ENCODE data around the gene OR8G5. TPM values are rescaled to one million over a fixed set of nuclear protein-coding genes. Genes with fewer than 3 reads are reported as not detected.

The OR8G5 gene
- total RNA-seq, 1 donor from 2014 or later: not detected

- TF ChIP-seq, protein P1, sequence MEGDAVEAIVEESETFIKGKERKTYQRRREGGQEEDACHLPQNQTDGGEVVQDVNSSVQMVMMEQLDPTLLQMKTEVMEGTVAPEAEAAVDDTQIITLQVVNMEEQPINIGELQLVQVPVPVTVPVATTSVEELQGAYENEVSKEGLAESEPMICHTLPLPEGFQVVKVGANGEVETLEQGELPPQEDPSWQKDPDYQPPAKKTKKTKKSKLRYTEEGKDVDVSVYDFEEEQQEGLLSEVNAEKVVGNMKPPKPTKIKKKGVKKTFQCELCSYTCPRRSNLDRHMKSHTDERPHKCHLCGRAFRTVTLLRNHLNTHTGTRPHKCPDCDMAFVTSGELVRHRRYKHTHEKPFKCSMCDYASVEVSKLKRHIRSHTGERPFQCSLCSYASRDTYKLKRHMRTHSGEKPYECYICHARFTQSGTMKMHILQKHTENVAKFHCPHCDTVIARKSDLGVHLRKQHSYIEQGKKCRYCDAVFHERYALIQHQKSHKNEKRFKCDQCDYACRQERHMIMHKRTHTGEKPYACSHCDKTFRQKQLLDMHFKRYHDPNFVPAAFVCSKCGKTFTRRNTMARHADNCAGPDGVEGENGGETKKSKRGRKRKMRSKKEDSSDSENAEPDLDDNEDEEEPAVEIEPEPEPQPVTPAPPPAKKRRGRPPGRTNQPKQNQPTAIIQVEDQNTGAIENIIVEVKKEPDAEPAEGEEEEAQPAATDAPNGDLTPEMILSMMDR (IDR thresholded peaks at IDR 0.05): no peak
- Mint-ChIP-seq H3K27ac (ENCODE audit: unreplicated experiment) (no peak overlapping the region), H3K9me3 (ENCODE audit: unreplicated experiment) (peaks cover 6% of the 10 kb centered on the region), H3K4me1 (ENCODE audit: unreplicated experiment) (no peaks in the 10 kb centered on the region), H3K36me3 (ENCODE audit: unreplicated experiment) (no peaks in the 10 kb centered on the region), H3K4me3 (ENCODE audit: unreplicated experiment) (no peak overlapping the region), H3K27me3 (ENCODE audit: unreplicated experiment) (no peaks in the 10 kb centered on the region)
- DNase-seq (ENCODE audit: extremely low spot score, unreplicated experiment): no peak
Observed at GRCh38 chr11:124285610-124286344, 29.6 kb downstream of the OR8G5 start.

DNA sequence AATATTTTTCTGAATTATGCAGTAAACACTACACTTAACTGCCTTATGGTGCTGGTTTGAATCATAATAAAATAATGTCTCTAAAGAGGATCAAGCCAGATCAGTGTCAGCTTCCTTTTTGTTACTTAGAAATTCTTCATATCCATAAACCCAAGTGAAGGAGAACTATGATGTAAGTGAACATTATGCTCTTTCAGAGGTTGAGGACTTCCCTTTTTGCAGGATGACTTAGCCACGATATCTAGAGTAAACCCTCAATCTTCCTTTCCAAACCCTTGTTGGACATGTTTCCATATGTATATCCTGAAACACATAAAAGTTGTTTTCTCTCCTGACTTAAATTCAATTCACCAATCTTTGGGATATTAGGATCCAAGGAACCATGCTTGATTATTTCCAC is 38.5 kb downstream of the OR8G5 start:
- H3K4me1 Mint-ChIP-seq (ENCODE audit: unreplicated experiment): no peaks in the 10 kb centered on the region
- TF ChIP-seq, protein P1 (IDR thresholded peaks at IDR 0.05): no peak

GRCh38 chr11:124296016-124296415 is 39.8 kb downstream of the OR8G5 start:
- Mint-ChIP-seq H3K36me3 (ENCODE audit: unreplicated experiment) (no peaks in the 10 kb centered on the region), H3K27me3 (ENCODE audit: unreplicated experiment) (no peaks in the 10 kb centered on the region), H3K4me1 (ENCODE audit: unreplicated experiment) (no peaks in the 10 kb centered on the region), H3K4me3 (ENCODE audit: unreplicated experiment) (no peak overlapping the region), H3K9me3 (ENCODE audit: unreplicated experiment) (no peaks in the 10 kb centered on the region), H3K27ac (ENCODE audit: unreplicated experiment) (no peak overlapping the region)
- DNase-seq (ENCODE audit: extremely low spot score, unreplicated experiment): no peak
- TF ChIP-seq, protein P1 (IDR thresholded peaks at IDR 0.05): no peak

More for the DNA sequence above, 38.5 kb downstream of the OR8G5 start:
- Mint-ChIP-seq H3K27me3 (ENCODE audit: unreplicated experiment) (no peaks in the 10 kb centered on the region), H3K4me3 (ENCODE audit: unreplicated experiment) (no peak overlapping the region), H3K27ac (ENCODE audit: unreplicated experiment) (no peak overlapping the region), H3K9me3 (ENCODE audit: unreplicated experiment) (no peaks in the 10 kb centered on the region), H3K36me3 (ENCODE audit: unreplicated experiment) (no peaks in the 10 kb centered on the region)
- DNase-seq (ENCODE audit: extremely low spot score, unreplicated experiment): no peak

GRCh38 chr11:124297921-124298320 is 41.7 kb downstream of the OR8G5 start:
- Mint-ChIP-seq H3K4me3 (ENCODE audit: unreplicated experiment) (no peak overlapping the region), H3K27me3 (ENCODE audit: unreplicated experiment) (no peaks in the 10 kb centered on the region), H3K36me3 (ENCODE audit: unreplicated experiment) (no peaks in the 10 kb centered on the region), H3K9me3 (ENCODE audit: unreplicated experiment) (no peaks in the 10 kb centered on the region), H3K27ac (ENCODE audit: unreplicated experiment) (no peak overlapping the region), H3K4me1 (ENCODE audit: unreplicated experiment) (no peaks in the 10 kb centered on the region)
- TF ChIP-seq, protein P1 (IDR thresholded peaks at IDR 0.05): no peak
- no peak for DNase-seq (ENCODE audit: extremely low spot score, unreplicated experiment)

DNA sequence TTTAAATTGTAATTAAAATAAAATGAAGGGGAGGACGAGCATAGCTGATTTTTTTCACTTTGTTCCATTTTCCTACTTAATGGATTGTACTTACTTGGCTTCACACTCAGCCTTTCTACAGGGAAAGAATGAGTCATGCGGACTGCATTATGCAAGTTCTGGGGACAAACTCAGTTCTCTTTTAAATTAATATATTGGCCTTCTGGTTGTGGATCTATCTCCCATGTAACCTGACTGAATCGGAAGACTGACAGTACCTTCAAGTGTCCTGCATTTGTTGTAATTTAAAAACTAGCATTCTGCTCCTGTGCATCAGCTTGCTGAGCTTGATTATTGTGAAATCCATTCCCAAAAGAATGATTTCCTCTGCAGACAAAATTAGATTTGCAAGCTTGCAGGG is 45.4 kb downstream of the OR8G5 start:
- H3K4me1 Mint-ChIP-seq (ENCODE audit: unreplicated experiment): no peaks in the 10 kb centered on the region
- H3K27me3 Mint-ChIP-seq (ENCODE audit: unreplicated experiment): peaks cover 2% of the 10 kb centered on the region
- no peaks in the 10 kb centered on the region for H3K36me3 Mint-ChIP-seq (ENCODE audit: unreplicated experiment)
- no peak overlapping the region for H3K27ac Mint-ChIP-seq (ENCODE audit: unreplicated experiment)
- no peaks in the 10 kb centered on the region for H3K9me3 Mint-ChIP-seq (ENCODE audit: unreplicated experiment)
- TF ChIP-seq, protein P1 (IDR thresholded peaks at IDR 0.05): no peak
- no peak for DNase-seq (ENCODE audit: extremely low spot score, unreplicated experiment)
- no peak overlapping the region for H3K4me3 Mint-ChIP-seq (ENCODE audit: unreplicated experiment)

Data from osteocyte (in vitro differentiated cells).